HCT116 (cell line): ENCODE data around the gene ELP6. TPM values are rescaled to one million over a fixed set of nuclear protein-coding genes. Genes with fewer than 3 reads are reported as not detected.

Experiments used
- ATAC-seq: fragments of 200-7000 bp; cut with Tn5 transposase; 2 replicates; pipeline ENCODE4 v1.9.1; 2020; ENCODE audit warnings: mild to moderate bottlenecking, moderate library complexity
- BruUV-seq: library from RNA; stranded (reverse); fragments of 400-500 nt; replicated peaks from 2 replicates; lab custom pipeline; 2021; lab: Mats Ljungman, UMichigan
- CTCF ChIA-PET: fragments of 300-600 bp; sonication (Branson Sonifier 250); formaldehyde crosslinking; loops from one replicate; lab custom pipeline; 2021; ENCODE audit warnings: antibody characterized with exemption; lab: Charles Lee
- POLR2A ChIA-PET: fragments of 300-600, 350-600 bp; sonication (Branson Sonifier 250); formaldehyde crosslinking; loops from one replicate; lab custom pipeline; 2021; ENCODE audit warnings: antibody characterized with exemption; lab: Charles Lee
- RAD21 ChIA-PET, 2 experiments: fragments of 300-600 bp; sonication (Branson Sonifier 250); formaldehyde crosslinking; loops; one replicate each; lab custom pipeline; 2023; ENCODE audit warnings: low total read pairs in 2 of 2; ENCODE audit not compliant: uncharacterized antibody in 2 of 2, unreplicated experiment in 2 of 2, low non-redundant PET in 1 of 2; lab: Charles Lee
- DNase-seq: peaks from one replicate; pipeline ENCODE4 v3.0.0-alpha.2; 2010; ENCODE audit warnings: low read depth, low spot score
- H2AFZ ChIP-seq: fragments of 200-600 bp; shearing (Covaris generic), sonication (generic); 2 replicates; pipeline ENCODE4 v1.6.1; 2017; ENCODE audit warnings: low read depth, mixed run types, mixed read lengths, antibody characterized with exemption, low read length; ENCODE audit not compliant: poor library complexity, severe bottlenecking
- H3K27ac ChIP-seq: 2 replicates; pipeline ENCODE4 v1.5.1; 2012; ENCODE audit warnings: low read depth, low read length
- H3K27me3 ChIP-seq: fragments of 200-600 bp; sonication (generic); 2 replicates; pipeline ENCODE4 v1.6.1; 2016; ENCODE audit warnings: mixed run types, low read length, mixed read lengths; ENCODE audit not compliant: insufficient read depth
- H3K36me3 ChIP-seq, 2 experiments: fragments of 200-500 bp in 1 of 2; fragments of 200-600 bp in 1 of 2; sonication (Bioruptor generic) in 1 of 2; sonication (generic) in 1 of 2; 2 replicates each; pipeline versions ENCODE4 v1.5.1 to v1.6.1; 2014 to 2016; ENCODE audit warnings: low read length in 2 of 2, inconsistent platforms in 1 of 2, mixed read lengths in 1 of 2, mixed run types in 1 of 2; ENCODE audit not compliant: insufficient read depth in 2 of 2, control insufficient read depth in 1 of 2
- H3K4me1 ChIP-seq, 2 experiments: fragments of 200-600 bp in 1 of 2; sonication (generic) in 1 of 2; 2 replicates each; pipeline versions ENCODE4 v1.5.1 to v1.6.1; 2012 to 2017; ENCODE audit warnings: low read length in 2 of 2, inconsistent platforms in 1 of 2, mild to moderate bottlenecking in 1 of 2, mixed read lengths in 1 of 2, mixed run types in 1 of 2, moderate library complexity in 1 of 2; ENCODE audit not compliant: insufficient read depth in 2 of 2, control insufficient read depth in 1 of 2
- H3K4me2 ChIP-seq: fragments of 200-600 bp; sonication (generic); 2 replicates; pipeline ENCODE4 v1.6.1; 2017; ENCODE audit warnings: mixed run types, low read length, mixed read lengths
- H3K4me3 ChIP-seq, 2 experiments: fragments of 200-600 bp in 1 of 2; sonication (generic) in 1 of 2; replicated peaks in 1 of 2; 2 replicates each; pipeline ENCODE4 v1.5.1; 2011 to 2016; ENCODE audit warnings: low read length in 2 of 2, control low read depth in 1 of 2, low read depth in 1 of 2, mild to moderate bottlenecking in 1 of 2, mixed read lengths in 1 of 2, mixed run types in 1 of 2
- H3K79me2 ChIP-seq: fragments of 200-600 bp; sonication (generic); 2 replicates; pipeline ENCODE4 v1.6.1; 2017; ENCODE audit warnings: mild to moderate bottlenecking, mixed run types, low read length, moderate library complexity, mixed read lengths; ENCODE audit not compliant: insufficient read depth
- H3K9ac ChIP-seq: fragments of 200-600 bp; sonication (generic); 2 replicates; pipeline ENCODE4 v1.6.1; 2016; ENCODE audit warnings: low read length, mixed read lengths
- H3K9me2 ChIP-seq: fragments of 200-600 bp; sonication (generic), shearing (Covaris generic); 2 replicates; pipeline ENCODE4 v1.6.1; 2017; ENCODE audit warnings: mixed run types, mild to moderate bottlenecking, moderate library complexity; ENCODE audit not compliant: insufficient read depth
- H3K9me3 ChIP-seq, 2 experiments: fragments of 200-500 bp in 1 of 2; fragments of 200-600 bp in 1 of 2; sonication (Bioruptor generic) in 1 of 2; sonication (generic) in 1 of 2; 2 replicates each; pipeline ENCODE4 v1.6.1; 2014 to 2017; ENCODE audit warnings: low read length in 2 of 2, mixed read lengths in 2 of 2, inconsistent platforms in 1 of 2, low read depth in 1 of 2, mild to moderate bottlenecking in 1 of 2, mixed run types in 1 of 2, moderate library complexity in 1 of 2; ENCODE audit not compliant: control insufficient read depth in 1 of 2, insufficient read depth in 1 of 2
- H4K20me1 ChIP-seq: fragments of 200-600 bp; sonication (generic), shearing (Covaris generic); 2 replicates; pipeline ENCODE4 v1.6.1; 2017; ENCODE audit warnings: mixed run types, mild to moderate bottlenecking, moderate library complexity; ENCODE audit not compliant: insufficient read depth
- ATF3 ChIP-seq: IDR thresholded peaks from 2 replicates; pipeline ENCODE4 v1.6.1; 2012
- CTCF ChIP-seq, 3 experiments: fragments of 200-600 bp in 1 of 3; sonication (generic) in 1 of 3; IDR thresholded peaks in 2 of 3; conservative IDR thresholded peaks in 1 of 3; 2 replicates each; pipeline ENCODE4 v1.5.1; 2012 to 2017; ENCODE audit warnings: low read depth in 2 of 3, low read length in 2 of 3, antibody characterized with exemption in 1 of 3, borderline replicate concordance in 1 of 3, control low read depth in 1 of 3, mild to moderate bottlenecking in 1 of 3, mixed read lengths in 1 of 3, mixed run types in 1 of 3, moderate library complexity in 1 of 3; ENCODE audit not compliant: insufficient read depth in 1 of 3
- MAX ChIP-seq: IDR thresholded peaks from 2 replicates; pipeline ENCODE4 v1.6.1; 2012
- SRF ChIP-seq: IDR thresholded peaks from 2 replicates; pipeline ENCODE4 v1.6.1; 2012; ENCODE audit warnings: low read depth
- TCF7L2 ChIP-seq: IDR thresholded peaks from 2 replicates; pipeline ENCODE4 v1.7.0; 2011; ENCODE audit warnings: borderline replicate concordance, inconsistent platforms; ENCODE audit not compliant: insufficient read depth, insufficient read length; ENCODE audit errors: extremely low read depth
- ZNF274 ChIP-seq: fragments of 200-500 bp; sonication (Bioruptor generic); IDR thresholded peaks from 2 replicates; pipeline ENCODE4 v1.6.1; 2014; ENCODE audit warnings: mild to moderate bottlenecking, low read depth, low read length, inconsistent platforms
- intact Hi-C: fragments of 100-400 bp; cut with micrococcal nuclease; formaldehyde crosslinking; loops from 2 replicates; pipeline ENCODE4 v1.10.0; 2022
- total RNA-seq: library from RNA; stranded (reverse); gene quantifications from one replicate; pipeline ENCODE4 v1.2.1, GENCODE V29; 2021; ENCODE audit not compliant: unreplicated experiment

The ELP6 gene
- total RNA-seq, 1 experiment from 2014 or later, result 38.8 TPM

GRCh38 chr3:47452453-47453215 is 60.9 kb downstream of the ELP6 start:
- DNase-seq (no peak), ATAC-seq (no peak)
- Histone ChIP-seq H3K27me3 (no peaks in the 10 kb centered on the region), H3K9ac (no peak overlapping the region), H3K27ac (no peak overlapping the region), H4K20me1 (no peaks in the 10 kb centered on the region), H3K9me3 (0 out of 4 replicates have a peak, but pooled peaks cover 0 to 3% of the 10 kb centered on the region in 2 experiments), H3K4me1 (no peaks in the 10 kb centered on the region), H3K36me3 (no peaks in the 10 kb centered on the region), H3K4me3 (no peak overlapping the region), H3K9me2 (no peaks in the 10 kb centered on the region), H3K4me2 (no peak overlapping the region), H3K79me2 (peaks cover 87% of the 10 kb centered on the region), H2AFZ (no peak overlapping the region)
- intact Hi-C loops, result no loop called here
- TF ChIP-seq SRF (no peak), MAX (no peak), ATF3 (no peak), ZNF274 (no peak), CTCF (IDR thresholded peaks at IDR 0.05 in 2 of 3, conservative IDR thresholded peaks at IDR 0.05 in 1 of 3; ENCODE audit: borderline replicate concordance in 1 of 3, insufficient read depth in 1 of 3, low read depth in 2 of 3, low read length in 2 of 3) (no peak), TCF7L2 (no peak)
- no TSS peak for BruUV-seq
- ChIA-PET CTCF (no interaction called here), RAD21 (no interaction called here), POLR2A (no interaction called here)

Other genes starting within 250 kb of the ELP6 start
- 13.1 TPM for gene KIF9, start 230.9 kb downstream of the ELP6 start, total RNA-seq
- 32.3 TPM for gene KLHL18, start 230.8 kb downstream of the ELP6 start, total RNA-seq
- 56.5 TPM for gene PTPN23, start 132.7 kb downstream of the ELP6 start, total RNA-seq
- 67.6 TPM for gene SCAP, start 37.8 kb downstream of the ELP6 start, total RNA-seq
- 3.8 TPM for gene CSPG5, start 65.2 kb upstream of the ELP6 start, total RNA-seq